ENCODE data around the gene PACSIN1.

PACSIN1 gene

GRCh38 chr6:34535646-34536045 lies 69.8 kb downstream of the PACSIN1 start:
- TF ChIP-seq SUZ12 (IDR thresholded peaks at IDR 0.05; ENCODE audit: extremely low read depth, insufficient read depth, insufficient read length) (no peak), ZNF274 (IDR thresholded peaks at IDR 0.05; ENCODE audit: low read depth, low read length) (no peak), YY1 (IDR thresholded peaks at IDR 0.05; ENCODE audit: insufficient read depth, insufficient read length) (no peak)
- DNase-seq (ENCODE audit: low read depth, low spot score) = no peak
- Histone ChIP-seq H3K9me3 (ENCODE audit: insufficient read depth, low read length) (no peaks in the 10 kb centered on the region), H3K4me1 (ENCODE audit: insufficient read depth, insufficient read length) (peaks cover 18% of the 10 kb centered on the region), H3K9ac (ENCODE audit: insufficient read length, low read depth) (peak overlapping the region; percentile 21), H3K27me3 (ENCODE audit: insufficient read depth, insufficient read length) (no peaks in the 10 kb centered on the region), H3K4me3 (ENCODE audit: insufficient read length, low read depth) (no peak overlapping the region), H3K36me3 (ENCODE audit: insufficient read depth, insufficient read length, low read length) (no peaks in the 10 kb centered on the region)

DNA sequence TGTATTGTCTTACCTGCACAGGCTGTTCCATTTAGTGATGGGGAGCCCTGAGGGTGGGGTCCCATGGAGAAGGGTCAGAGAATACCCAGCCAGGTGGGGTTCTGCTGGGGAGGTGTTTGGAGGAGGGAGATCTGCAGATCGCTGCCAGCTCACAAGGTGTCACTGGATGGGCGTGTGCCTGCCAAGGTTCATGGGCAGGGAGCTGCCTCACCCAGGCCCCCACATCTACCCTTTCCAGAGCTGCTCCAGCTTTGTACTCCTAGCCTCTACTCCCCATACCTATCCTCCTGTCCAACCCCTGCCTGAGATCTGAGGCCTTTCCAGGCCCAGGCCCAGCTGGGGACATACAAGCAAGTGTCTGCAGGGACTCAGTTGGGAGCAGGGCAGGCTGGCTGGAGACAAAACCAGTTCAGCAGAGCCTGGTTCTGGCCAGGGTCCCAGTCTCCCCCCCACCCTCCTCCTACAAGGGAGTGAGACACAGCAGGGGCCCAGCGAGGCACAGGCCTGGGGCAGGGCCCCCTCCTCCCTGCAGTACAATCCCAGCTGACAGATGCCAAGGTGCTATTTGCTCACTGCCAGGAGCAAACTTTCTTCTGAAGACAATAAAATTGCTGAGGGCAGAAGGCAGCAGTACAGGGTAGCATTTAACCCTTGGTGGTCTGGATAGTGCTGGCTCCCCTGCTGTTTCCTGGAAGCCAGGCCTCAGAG lies 70.5 kb downstream of the PACSIN1 start:
- Histone ChIP-seq H3K9ac (ENCODE audit: insufficient read length, low read depth) (no peak overlapping the region), H3K9me3 (ENCODE audit: insufficient read depth, low read length) (no peaks in the 10 kb centered on the region), H3K4me1 (ENCODE audit: insufficient read depth, insufficient read length) (peaks cover 18% of the 10 kb centered on the region), H3K36me3 (ENCODE audit: insufficient read depth, insufficient read length, low read length) (no peaks in the 10 kb centered on the region), H3K27me3 (ENCODE audit: insufficient read depth, insufficient read length) (no peaks in the 10 kb centered on the region), H3K4me3 (ENCODE audit: insufficient read length, low read depth) (no peak overlapping the region)
- TF ChIP-seq ZNF274 (IDR thresholded peaks at IDR 0.05; ENCODE audit: low read depth, low read length) (no peak), SUZ12 (IDR thresholded peaks at IDR 0.05; ENCODE audit: extremely low read depth, insufficient read depth, insufficient read length) (no peak), YY1 (IDR thresholded peaks at IDR 0.05; ENCODE audit: insufficient read depth, insufficient read length) (no peak)
- no peak for DNase-seq (ENCODE audit: low read depth, low spot score)

DNA sequence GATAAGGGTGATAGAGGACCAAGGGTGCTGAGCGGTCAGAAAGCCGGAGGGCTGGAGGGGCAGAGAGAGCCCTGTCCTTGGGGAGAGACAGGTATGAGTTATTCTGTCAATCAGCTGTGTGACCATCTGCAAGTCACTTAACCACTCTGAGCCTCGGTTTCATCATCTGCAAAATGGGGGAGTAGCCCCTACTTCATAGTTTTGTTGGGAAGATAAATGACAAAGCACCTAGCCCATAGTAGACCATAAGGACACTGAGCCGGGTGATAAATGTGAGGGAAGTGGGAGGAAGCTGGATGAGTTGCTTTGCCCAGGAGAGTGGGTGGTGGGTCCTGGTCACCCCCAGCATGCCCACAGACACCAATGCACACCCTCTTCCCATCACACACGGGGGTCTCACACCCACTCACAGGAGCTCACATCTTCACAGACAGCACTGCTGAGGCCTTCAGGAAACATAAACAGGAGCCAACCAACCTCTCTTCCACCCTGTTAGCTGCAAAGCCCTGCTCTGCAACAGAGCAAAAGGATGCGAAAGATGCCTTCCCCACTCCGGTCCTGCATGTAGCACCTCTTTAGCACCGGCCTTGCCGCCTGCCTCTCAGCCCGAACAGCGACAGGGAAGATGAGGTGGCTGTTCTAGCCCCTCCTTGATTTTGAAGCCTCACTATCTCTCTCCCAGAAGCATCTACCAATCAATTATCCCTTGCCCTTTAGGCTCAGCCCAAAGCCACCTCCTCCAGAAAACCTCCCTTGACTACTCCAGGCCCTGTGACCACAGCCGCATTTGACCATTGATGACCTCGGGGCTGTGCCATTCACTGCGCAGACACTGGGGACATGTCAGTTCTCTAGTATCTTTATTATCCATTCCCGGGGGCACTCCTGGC lies 71.3 kb downstream of the PACSIN1 start:
- no peak for DNase-seq (ENCODE audit: low read depth, low spot score)

DNA sequence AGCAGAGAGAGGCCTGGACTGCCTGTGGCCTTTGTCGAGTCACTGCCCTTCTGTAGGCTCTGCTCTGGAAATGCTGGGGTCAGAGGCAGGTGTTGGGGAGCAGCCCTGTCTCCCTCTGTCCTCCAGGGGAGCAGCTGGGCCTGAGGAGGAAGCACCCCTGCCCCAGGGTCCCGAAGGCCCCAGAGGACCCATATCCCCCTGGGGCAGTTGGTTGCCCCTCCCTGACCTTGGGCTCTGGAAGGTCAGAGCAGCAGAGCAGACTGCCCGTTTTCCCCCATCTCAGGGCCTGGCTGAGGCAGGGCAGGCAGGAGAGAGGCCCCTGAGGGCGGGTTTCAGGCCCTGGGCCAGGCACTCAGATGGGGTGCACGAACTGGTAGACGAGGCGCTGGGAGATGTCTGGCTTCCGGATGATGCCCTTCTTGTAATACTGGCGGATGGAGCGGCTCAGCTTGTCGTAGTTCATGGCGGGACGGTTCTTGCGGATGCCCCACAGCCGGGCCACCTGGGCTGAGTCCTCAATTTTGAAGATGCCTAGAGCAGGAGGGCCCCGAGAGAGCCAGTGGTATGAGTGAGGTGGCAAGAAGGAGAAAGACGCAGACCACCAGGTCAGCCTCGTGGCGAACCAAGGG lies 72.2 kb downstream of the PACSIN1 start:
- H3K4me1 ChIP-seq (ENCODE audit: insufficient read depth, insufficient read length) = peaks cover 20% of the 10 kb centered on the region
- no peak for TF ChIP-seq YY1 (IDR thresholded peaks at IDR 0.05; ENCODE audit: insufficient read depth, insufficient read length)
- no peak for TF ChIP-seq SUZ12 (IDR thresholded peaks at IDR 0.05; ENCODE audit: extremely low read depth, insufficient read depth, insufficient read length)
- no peak for TF ChIP-seq ZNF274 (IDR thresholded peaks at IDR 0.05; ENCODE audit: low read depth, low read length)

More for the DNA sequence above, 71.3 kb downstream of the PACSIN1 start:
- Histone ChIP-seq H3K4me3 (ENCODE audit: insufficient read length, low read depth) (no peak overlapping the region), H3K27me3 (ENCODE audit: insufficient read depth, insufficient read length) (no peaks in the 10 kb centered on the region), H3K9me3 (ENCODE audit: insufficient read depth, low read length) (no peaks in the 10 kb centered on the region), H3K36me3 (ENCODE audit: insufficient read depth, insufficient read length, low read length) (no peaks in the 10 kb centered on the region), H3K4me1 (ENCODE audit: insufficient read depth, insufficient read length) (peaks cover 19% of the 10 kb centered on the region), H3K9ac (ENCODE audit: insufficient read length, low read depth) (no peak overlapping the region)
- TF ChIP-seq ZNF274 (IDR thresholded peaks at IDR 0.05; ENCODE audit: low read depth, low read length) = no peak
- no peak for TF ChIP-seq YY1 (IDR thresholded peaks at IDR 0.05; ENCODE audit: insufficient read depth, insufficient read length)
- no peak for TF ChIP-seq SUZ12 (IDR thresholded peaks at IDR 0.05; ENCODE audit: extremely low read depth, insufficient read depth, insufficient read length)

GRCh38 chr6:34538581-34538980 lies 72.7 kb downstream of the PACSIN1 start:
- H3K9ac ChIP-seq (ENCODE audit: insufficient read length, low read depth) = no peak overlapping the region
- TF ChIP-seq SUZ12 (IDR thresholded peaks at IDR 0.05; ENCODE audit: extremely low read depth, insufficient read depth, insufficient read length) (no peak), YY1 (IDR thresholded peaks at IDR 0.05; ENCODE audit: insufficient read depth, insufficient read length) (no peak), ZNF274 (IDR thresholded peaks at IDR 0.05; ENCODE audit: low read depth, low read length) (no peak)

More for the DNA sequence above, 72.2 kb downstream of the PACSIN1 start:
- H3K27me3 ChIP-seq (ENCODE audit: insufficient read depth, insufficient read length) = no peaks in the 10 kb centered on the region
- no peaks in the 10 kb centered on the region for H3K36me3 ChIP-seq (ENCODE audit: insufficient read depth, insufficient read length, low read length)
- no peak for DNase-seq (ENCODE audit: low read depth, low spot score)
- H3K9me3 ChIP-seq (ENCODE audit: insufficient read depth, low read length) = no peaks in the 10 kb centered on the region
- no peak overlapping the region for H3K9ac ChIP-seq (ENCODE audit: insufficient read length, low read depth)
- no peak overlapping the region for H3K4me3 ChIP-seq (ENCODE audit: insufficient read length, low read depth)

GRCh38 chr6:34539181-34539580 lies 73.3 kb downstream of the PACSIN1 start:
- no peak for TF ChIP-seq YY1 (IDR thresholded peaks at IDR 0.05; ENCODE audit: insufficient read depth, insufficient read length)
- TF ChIP-seq ZNF274 (IDR thresholded peaks at IDR 0.05; ENCODE audit: low read depth, low read length) = no peak
- TF ChIP-seq SUZ12 (IDR thresholded peaks at IDR 0.05; ENCODE audit: extremely low read depth, insufficient read depth, insufficient read length) = no peak
- Histone ChIP-seq H3K27me3 (ENCODE audit: insufficient read depth, insufficient read length) (no peaks in the 10 kb centered on the region), H3K36me3 (ENCODE audit: insufficient read depth, insufficient read length, low read length) (no peaks in the 10 kb centered on the region), H3K9me3 (ENCODE audit: insufficient read depth, low read length) (no peaks in the 10 kb centered on the region), H3K4me1 (ENCODE audit: insufficient read depth, insufficient read length) (peaks cover 20% of the 10 kb centered on the region), H3K4me3 (ENCODE audit: insufficient read length, low read depth) (no peak overlapping the region), H3K9ac (ENCODE audit: insufficient read length, low read depth) (no peak overlapping the region)
- DNase-seq (ENCODE audit: low read depth, low spot score) = no peak

More at GRCh38 chr6:34538581-34538980, 72.7 kb downstream of the PACSIN1 start:
- H3K27me3 ChIP-seq (ENCODE audit: insufficient read depth, insufficient read length) = no peaks in the 10 kb centered on the region
- H3K4me3 ChIP-seq (ENCODE audit: insufficient read length, low read depth) = no peak overlapping the region
- H3K4me1 ChIP-seq (ENCODE audit: insufficient read depth, insufficient read length) = peaks cover 20% of the 10 kb centered on the region
- no peaks in the 10 kb centered on the region for H3K9me3 ChIP-seq (ENCODE audit: insufficient read depth, low read length)
- H3K36me3 ChIP-seq (ENCODE audit: insufficient read depth, insufficient read length, low read length) = no peaks in the 10 kb centered on the region
- no peak for DNase-seq (ENCODE audit: low read depth, low spot score)
